Aorta (tissue), 5 donors: Measurements from ENCODE around the gene ELAVL2. TPM values are rescaled to one million over a fixed set of nuclear protein-coding genes. Genes with fewer than 3 reads are reported as not detected.

ENCODE experiments used
- ATAC-seq: fragments of 200-7000 bp; cut with Tn5 transposase; one replicate; pipeline ENCODE4 v1.9.1; 2022; ENCODE audit warnings: moderate library complexity; ENCODE audit not compliant: low FRiP score
- DNase-seq, 2 donors: peaks; one replicate each; pipeline ENCODE4 v3.0.0-alpha.2; 2020
- H3K27ac ChIP-seq, 2 donors: one replicate each; pipeline ENCODE4 v1.5.1; 2013; ENCODE audit warnings: low read length in 2 of 2, mild to moderate bottlenecking in 2 of 2, moderate library complexity in 2 of 2, control low read depth in 1 of 2, inconsistent platforms in 1 of 2, low read depth in 1 of 2
- H3K27me3 ChIP-seq, 2 donors: one replicate each; pipeline ENCODE4 v1.6.1; 2013; ENCODE audit warnings: control low read depth in 1 of 2, low read length in 1 of 2, mild to moderate bottlenecking in 1 of 2, moderate library complexity in 1 of 2; ENCODE audit not compliant: insufficient read depth in 2 of 2, control insufficient read depth in 1 of 2
- H3K36me3 ChIP-seq, 2 donors: one replicate each; pipeline ENCODE4 v1.6.1; 2013; ENCODE audit warnings: control low read depth in 1 of 2, low read length in 1 of 2, mild to moderate bottlenecking in 1 of 2; ENCODE audit not compliant: insufficient read depth in 2 of 2, control insufficient read depth in 1 of 2
- H3K4me1 ChIP-seq, 2 donors: one replicate each; pipeline ENCODE4 v1.6.1; 2013; ENCODE audit warnings: low read length in 2 of 2, control low read depth in 1 of 2, mild to moderate bottlenecking in 1 of 2, moderate library complexity in 1 of 2; ENCODE audit not compliant: insufficient read depth in 2 of 2, control insufficient read depth in 1 of 2
- H3K4me3 ChIP-seq, 2 donors: one replicate each; pipeline ENCODE4 v1.5.1; 2013; ENCODE audit warnings: low read length in 2 of 2, control low read depth in 1 of 2, mild to moderate bottlenecking in 1 of 2
- H3K9me3 ChIP-seq: one replicate; pipeline ENCODE4 v1.6.1; 2013; ENCODE audit warnings: mild to moderate bottlenecking, low read length; ENCODE audit not compliant: control insufficient read depth
- WGBS, 2 donors: extraction: QIAGEN DNeasy Blood & Tissue Kit; methylation state at CpG; one replicate each; pipeline ENCODE4 v1.1.7; 2013; 5-methylcytosine and 5-hydroxymethylcytosine counted together
- intact Hi-C, 2 donors: fragments of 100-400 bp; cut with DNase I; formaldehyde crosslinking; loops; one replicate each; pipeline versions ENCODE4 v1.14.2 to v1.15.0; 2022
- long read RNA-seq, 2 donors: library from polyadenylated mRNA; unstranded; transcript quantifications; one replicate each; pipeline ENCODE4 v2.0.0, GENCODE V29; 2020 to 2021
- polyA plus RNA-seq, 2 donors: library from polyadenylated mRNA; stranded (reverse); fragments of 200-250 nt; gene quantifications; one replicate each; pipeline ENCODE4 v1.2.3, GENCODE V29; 2013
- total RNA-seq, 2 donors: library from RNA; stranded (reverse); fragmentation: NEBNext Ultra II Directional; extraction: Animal tissue kit (Norgen Biotek cat#: 25700); gene quantifications; one replicate each; pipeline ENCODE4 v1.2.1, GENCODE V29; 2021
- donor health status: healthy with polysubstance abuse.
- donor health status: Bipolar disorder and iron deficiency.
- donor health status: DM: no; HTN: no; CAD: no.
- donor health status: DM: no; HTN: no; CAD: no.
- donor health status: DM: yes; HTN: yes; CAD: no.

The ELAVL2 gene
- under 1 TPM in 1 of 2 donors, not detected in 1; 0.42 TPM for total RNA-seq
- polyA plus RNA-seq, result not detected
- long read RNA-seq, donor 1, result 0 reads
- long read RNA-seq, donor 2, result 0 reads

GRCh38 chr9:23826120-23826629, at the start of gene ELAVL2:
TSS of gene ELAVL2 (minus strand) at chr9:23826240. CDS start at chr9:23762234, 64,006 bp downstream.
- H3K4me3 ChIP-seq, result peak within 1 kb of the TSS; percentile 30 to 36
- H3K36me3 ChIP-seq, result no peaks in the 10 kb centered on the region
- ATAC-seq (peak; percentile 86), DNase-seq (peak; percentile 77 to 91)
- intact Hi-C loops, result no loop called here
- H3K27ac ChIP-seq, result no peak within 1 kb of the TSS
- H3K4me1 ChIP-seq, result no peaks in the 10 kb centered on the region
- H3K9me3 ChIP-seq, result no peaks in the 10 kb centered on the region
- H3K27me3 ChIP-seq, result no peaks in the 10 kb centered on the region
- 2% methylated on average over 30 of the region's 30 CpGs for WGBS, 2 donors

- no peaks in the 10 kb centered on the region for H3K36me3 ChIP-seq
- no peak overlapping the region for H3K4me3 ChIP-seq
- H3K4me1 ChIP-seq, result no peaks in the 10 kb centered on the region
- no peak for ATAC-seq
- H3K9me3 ChIP-seq, result peaks cover 2% of the 10 kb centered on the region
- 65 to 67% methylated on average over 3 of the region's 3 CpGs for WGBS, 2 donors
- no peak for DNase-seq
- intact Hi-C loops, result no loop called here
- no peak overlapping the region for H3K27ac ChIP-seq
- no peaks in the 10 kb centered on the region for H3K27me3 ChIP-seq
These were observed 32.2 kb upstream of the ELAVL2 start for GRCh38 chr9:23858234-23858633.

- H3K9me3 ChIP-seq, result peaks cover 2% of the 10 kb centered on the region
- intact Hi-C loops, result no loop called here
- no peak overlapping the region for H3K27ac ChIP-seq
- H3K36me3 ChIP-seq, result no peaks in the 10 kb centered on the region
- ATAC-seq (no peak), DNase-seq (no peak)
- H3K4me3 ChIP-seq, result no peak overlapping the region
- H3K27me3 ChIP-seq, result no peaks in the 10 kb centered on the region
- 41 to 44% methylated on average over 5 of the region's 5 CpGs for WGBS, 2 donors
- H3K4me1 ChIP-seq, result no peaks in the 10 kb centered on the region
These were observed 30.0 kb upstream of the ELAVL2 start for GRCh38 chr9:23855873-23856604.

- Histone ChIP-seq H3K36me3 (no peaks in the 10 kb centered on the region), H3K4me3 (no peak overlapping the region), H3K9me3 (no peaks in the 10 kb centered on the region), H3K4me1 (no peaks in the 10 kb centered on the region), H3K27me3 (no peaks in the 10 kb centered on the region), H3K27ac (no peak overlapping the region)
- intact Hi-C loops, result no loop called here
- DNase-seq (peak in 1 of 2 donors; percentile 44), ATAC-seq (peak; percentile 65)
- 1 to 2% methylated on average over 60 to 62 of the region's 62 CpGs for WGBS, 2 donors
These were observed 24.9 kb upstream of the ELAVL2 start for GRCh38 chr9:23850690-23851629.

- H3K4me3 ChIP-seq, result no peak overlapping the region
- WGBS, 2 donors, result 1 to 2% methylated on average over 15 to 17 of the region's 17 CpGs
- ATAC-seq (no peak), DNase-seq (no peak)
- no peaks in the 10 kb centered on the region for H3K36me3 ChIP-seq
- no peaks in the 10 kb centered on the region for H3K27me3 ChIP-seq
- intact Hi-C loops, result no loop called here
- no peak overlapping the region for H3K27ac ChIP-seq
- H3K4me1 ChIP-seq, result no peaks in the 10 kb centered on the region
- no peaks in the 10 kb centered on the region for H3K9me3 ChIP-seq
These were observed 24.2 kb upstream of the ELAVL2 start for GRCh38 chr9:23850242-23850689.

GRCh38 chr9:23849379-23850035, 23.5 kb upstream of the ELAVL2 start:
- no peak overlapping the region for H3K27ac ChIP-seq
- intact Hi-C loops, result no loop called here
- H3K9me3 ChIP-seq, result no peaks in the 10 kb centered on the region
- H3K36me3 ChIP-seq, result no peaks in the 10 kb centered on the region
- no peak overlapping the region for H3K4me3 ChIP-seq
- DNase-seq (no peak), ATAC-seq (no peak)
- 9 to 10% methylated on average over 11 of the region's 11 CpGs for WGBS, 2 donors
- no peaks in the 10 kb centered on the region for H3K4me1 ChIP-seq
- H3K27me3 ChIP-seq, result no peaks in the 10 kb centered on the region

GRCh38 chr9:23842565-23843129, 16.6 kb upstream of the ELAVL2 start:
- DNase-seq, result no peak
- Histone ChIP-seq H3K9me3 (no peaks in the 10 kb centered on the region), H3K4me3 (no peak overlapping the region), H3K36me3 (no peaks in the 10 kb centered on the region), H3K4me1 (no peaks in the 10 kb centered on the region), H3K27me3 (no peaks in the 10 kb centered on the region), H3K27ac (no peak overlapping the region)
- intact Hi-C loops, result no loop called here
- 77 to 90% methylated on average over 1 of the region's 1 CpG for WGBS, 2 donors
- no peak for ATAC-seq

- no peaks in the 10 kb centered on the region for H3K36me3 ChIP-seq
- DNase-seq (no peak), ATAC-seq (no peak)
- H3K4me1 ChIP-seq, result no peaks in the 10 kb centered on the region
- H3K27me3 ChIP-seq, result peaks cover 0 to 2% of the 10 kb centered on the region in 2 donors
- H3K4me3 ChIP-seq, result no peak overlapping the region
- intact Hi-C loops, result no loop called here
- H3K27ac ChIP-seq, result no peak overlapping the region
- WGBS, 2 donors, result 33 to 46% methylated on average over 2 of the region's 2 CpGs
- H3K9me3 ChIP-seq, result no peaks in the 10 kb centered on the region
These were observed 15.3 kb upstream of the ELAVL2 start for GRCh38 chr9:23841304-23841703.
